OCI-LY7 (cell line): ENCODE results near the gene SMYD3. TPM values are rescaled to one million over a fixed set of nuclear protein-coding genes. Genes with fewer than 3 reads are reported as not detected.

Experiments used
- BruUV-seq: library from RNA; stranded (reverse); fragments of 400-500 nt; replicated peaks from 2 replicates; lab custom pipeline; 2021; lab: Mats Ljungman, UMichigan
- CTCF ChIA-PET: fragments of 300-600 bp; sonication (Branson Sonifier 250); formaldehyde crosslinking; loops from one replicate; lab custom pipeline; 2022; ENCODE audit warnings: antibody characterized with exemption; ENCODE audit not compliant: unreplicated experiment; lab: Charles Lee
- POLR2A ChIA-PET: fragments of 300-600 bp; sonication (Branson Sonifier 250); formaldehyde crosslinking; loops from one replicate; lab custom pipeline; 2022; ENCODE audit warnings: antibody characterized with exemption; lab: Charles Lee
- DNase-seq: peaks from one replicate; pipeline ENCODE4 v3.0.0-alpha.2; 2015; ENCODE audit warnings: low spot score
- H2AFZ ChIP-seq: fragments of 200-600 bp; sonication (generic), shearing (Covaris generic); 2 replicates; pipeline ENCODE4 v1.6.1; 2014; ENCODE audit warnings: mild to moderate bottlenecking, antibody characterized with exemption, low read length, moderate library complexity
- H3K27ac ChIP-seq: fragments of 200-600 bp; sonication (generic); 2 replicates; pipeline ENCODE4 v1.5.1; 2014; ENCODE audit warnings: mixed run types, low read depth, mild to moderate bottlenecking, moderate library complexity, low read length, inconsistent platforms; ENCODE audit not compliant: poor library complexity, severe bottlenecking
- H3K36me3 ChIP-seq: fragments of 200-600 bp; sonication (generic); 2 replicates; pipeline ENCODE4 v1.6.1; 2014; ENCODE audit warnings: mild to moderate bottlenecking, antibody characterized with exemption, low read length, moderate library complexity, mixed read lengths; ENCODE audit not compliant: insufficient read depth
- H3K4me1 ChIP-seq: fragments of 200-600 bp; sonication (generic); 2 replicates; pipeline ENCODE4 v1.5.1; 2014; ENCODE audit warnings: mild to moderate bottlenecking, low read length; ENCODE audit not compliant: insufficient read depth, poor library complexity, severe bottlenecking
- H3K4me2 ChIP-seq: fragments of 200-600 bp; sonication (generic); 2 replicates; pipeline ENCODE4 v1.6.1; 2014; ENCODE audit warnings: mild to moderate bottlenecking, low read length
- H3K4me3 ChIP-seq: fragments of 200-600 bp; sonication (generic); 2 replicates; pipeline ENCODE4 v1.5.1; 2014; ENCODE audit warnings: mild to moderate bottlenecking, low read depth, low read length; ENCODE audit not compliant: poor library complexity, severe bottlenecking
- H3K79me2 ChIP-seq: fragments of 200-600 bp; sonication (generic); 2 replicates; pipeline ENCODE4 v1.6.1; 2016; ENCODE audit warnings: low read depth, mild to moderate bottlenecking, low read length, moderate library complexity, mixed read lengths; ENCODE audit not compliant: insufficient read depth
- H3K9me2 ChIP-seq: fragments of 200-600 bp; sonication (generic); 2 replicates; pipeline ENCODE4 v1.6.1; 2016; ENCODE audit warnings: mild to moderate bottlenecking, low read length, mixed read lengths; ENCODE audit not compliant: insufficient read depth
- H3K9me3 ChIP-seq: fragments of 200-600 bp; sonication (generic); 2 replicates; pipeline ENCODE4 v1.6.1; 2014; ENCODE audit warnings: mild to moderate bottlenecking, mixed run types, low read length, mixed read lengths
- H4K20me1 ChIP-seq: fragments of 200-600 bp; sonication (generic); 2 replicates; pipeline ENCODE4 v1.6.1; 2014; ENCODE audit warnings: mild to moderate bottlenecking, antibody characterized with exemption, low read length, moderate library complexity, mixed read lengths; ENCODE audit not compliant: insufficient read depth
- CTCF ChIP-seq: fragments of 200-600 bp; sonication (generic); conservative IDR thresholded peaks from 2 replicates; pipeline ENCODE4 v1.5.1; 2014; ENCODE audit warnings: mild to moderate bottlenecking, antibody characterized with exemption, low read length, moderate library complexity, mixed read lengths
- EZH2phosphoT487 ChIP-seq: fragments of 200-600 bp; sonication (generic); IDR thresholded peaks from 2 replicates; pipeline ENCODE4 v1.6.1; 2018; ENCODE audit warnings: low read depth, borderline replicate concordance, mild to moderate bottlenecking, mixed run types, antibody characterized with exemption, low read length, moderate library complexity, mixed read lengths
- intact Hi-C: fragments of 100-400 bp; cut with micrococcal nuclease; formaldehyde crosslinking; loops from one replicate; pipeline ENCODE4 v1.10.0; 2022; ENCODE audit not compliant: unreplicated experiment
- total RNA-seq, 2 experiments: library from RNA; depleted of rRNA in 1 of 2; stranded (reverse); fragments of >200 nt in 1 of 2; shearing (Covaris generic) in 1 of 2; gene quantifications; 2 replicates each; pipeline ENCODE4 v1.2.3, GENCODE V29; 2014 to 2022

Gene SMYD3
- total RNA-seq, 2 experiments from 2014 or later = 28.9 to 34.5 TPM

GRCh38 chr1:245893025-245893424 lies 614.1 kb downstream of the SMYD3 start:
- Histone ChIP-seq H3K9me3 (0 out of 2 replicates have a peak, but pooled peaks cover 4% of the 10 kb centered on the region), H3K4me2 (no peak overlapping the region), H2AFZ (no peak overlapping the region), H4K20me1 (no peaks in the 10 kb centered on the region), H3K4me3 (no peak overlapping the region), H3K79me2 (no peaks in the 10 kb centered on the region), H3K27ac (no peak overlapping the region), H3K4me1 (no peaks in the 10 kb centered on the region), H3K36me3 (no peaks in the 10 kb centered on the region), H3K9me2 (no peaks in the 10 kb centered on the region)
- TF ChIP-seq CTCF = no peak
- BruUV-seq = no TSS peak
- no peak for DNase-seq
- POLR2A ChIA-PET = no interaction called here
- CTCF ChIA-PET = no interaction called here
- intact Hi-C loops = no loop called here

GRCh38 chr1:245888809-245889208 lies 618.3 kb downstream of the SMYD3 start:
- H3K4me2 ChIP-seq = no peak overlapping the region
- H3K9me3 ChIP-seq = 0 out of 2 replicates have a peak, but pooled peaks cover 4% of the 10 kb centered on the region
- no peaks in the 10 kb centered on the region for H3K4me1 ChIP-seq
- no peaks in the 10 kb centered on the region for H4K20me1 ChIP-seq
- no peak overlapping the region for H2AFZ ChIP-seq
- no peaks in the 10 kb centered on the region for H3K36me3 ChIP-seq
- POLR2A ChIA-PET = interaction anchor here (0.5 to 1.0 kb wide), 3 partner anchors 17 to 1200 kb away, joined by 3 read pairs; no protein-coding TSS in a partner anchor
- H3K79me2 ChIP-seq = no peaks in the 10 kb centered on the region
- H3K9me2 ChIP-seq = no peaks in the 10 kb centered on the region
- no peak overlapping the region for H3K27ac ChIP-seq
- H3K4me3 ChIP-seq = no peak overlapping the region
- peak; percentile 51 for DNase-seq
- no TSS peak for BruUV-seq
- intact Hi-C loops = loop anchor here (5.0 kb wide), 1 partner anchor 113 kb away; no protein-coding TSS in a partner anchor
- TF ChIP-seq CTCF (peak; percentile 79), EZH2phosphoT487 (no peak)
- CTCF ChIA-PET = interaction anchor here (1.0 kb wide), 1 partner anchor 114 kb away, joined by 4 read pairs; no protein-coding TSS in a partner anchor

GRCh38 chr1:245887829-245888228 lies 619.2 kb downstream of the SMYD3 start:
- TF ChIP-seq EZH2phosphoT487 = no peak
- no TSS peak for BruUV-seq
- no peaks in the 10 kb centered on the region for H4K20me1 ChIP-seq
- H3K4me1 ChIP-seq = no peaks in the 10 kb centered on the region
- H3K9me2 ChIP-seq = no peaks in the 10 kb centered on the region
- POLR2A ChIA-PET = interaction anchor here (1.0 kb wide), 1 partner anchor 16 kb away, joined by 3 read pairs; no protein-coding TSS in a partner anchor
- 0 out of 2 replicates have a peak, but pooled peaks cover 2% of the 10 kb centered on the region for H3K9me3 ChIP-seq
- H3K36me3 ChIP-seq = no peaks in the 10 kb centered on the region
- no peak overlapping the region for H3K4me2 ChIP-seq
- CTCF ChIA-PET = no interaction called here
- no peak for DNase-seq
- H3K4me3 ChIP-seq = no peak overlapping the region
- intact Hi-C loops = loop anchor here (5.0 kb wide), 1 partner anchor 114 kb away; no protein-coding TSS in a partner anchor
- H2AFZ ChIP-seq = no peak overlapping the region
- no peak overlapping the region for H3K27ac ChIP-seq
- H3K79me2 ChIP-seq = no peaks in the 10 kb centered on the region
